ENCODE results near the gene RNFT2.

The RNFT2 gene

GRCh38 chr12:116717466-116718437 is 20.4 kb upstream of the RNFT2 start (continued):
- peak; percentile 82 for TF ChIP-seq PATZ1 (tag by site-specific recombination; IDR thresholded peaks at IDR 0.05)
- no peak for TF ChIP-seq ZNF292 (tag by site-specific recombination; IDR thresholded peaks at IDR 0.05; ENCODE audit: borderline replicate concordance, low read depth)
- TF ChIP-seq PRDM6 (tag by site-specific recombination; IDR thresholded peaks at IDR 0.05): peak; percentile 96
- TF ChIP-seq ZNF704 (tag by site-specific recombination; IDR thresholded peaks at IDR 0.05): no peak
- TF ChIP-seq ZNF660 (tag by site-specific recombination; IDR thresholded peaks at IDR 0.05): peak; percentile 83
- no peak for TF ChIP-seq YY2 (tag by site-specific recombination; IDR thresholded peaks at IDR 0.05)
- TF ChIP-seq PRDM1 (tag by site-specific recombination; IDR thresholded peaks at IDR 0.05): peak; percentile 93
- TF ChIP-seq GLI2 (tag by site-specific recombination; IDR thresholded peaks at IDR 0.05; ENCODE audit: borderline replicate concordance, low read depth): no peak
- 0 out of 2 replicates have a peak, but pooled peaks have one; percentile 77 for TF ChIP-seq BCL11B (tag by site-specific recombination; IDR thresholded peaks at IDR 0.05; ENCODE audit: low read depth)
- no peak for TF ChIP-seq ZNF112 (tag by site-specific recombination; IDR thresholded peaks at IDR 0.05)
- TF ChIP-seq, protein P1, sequence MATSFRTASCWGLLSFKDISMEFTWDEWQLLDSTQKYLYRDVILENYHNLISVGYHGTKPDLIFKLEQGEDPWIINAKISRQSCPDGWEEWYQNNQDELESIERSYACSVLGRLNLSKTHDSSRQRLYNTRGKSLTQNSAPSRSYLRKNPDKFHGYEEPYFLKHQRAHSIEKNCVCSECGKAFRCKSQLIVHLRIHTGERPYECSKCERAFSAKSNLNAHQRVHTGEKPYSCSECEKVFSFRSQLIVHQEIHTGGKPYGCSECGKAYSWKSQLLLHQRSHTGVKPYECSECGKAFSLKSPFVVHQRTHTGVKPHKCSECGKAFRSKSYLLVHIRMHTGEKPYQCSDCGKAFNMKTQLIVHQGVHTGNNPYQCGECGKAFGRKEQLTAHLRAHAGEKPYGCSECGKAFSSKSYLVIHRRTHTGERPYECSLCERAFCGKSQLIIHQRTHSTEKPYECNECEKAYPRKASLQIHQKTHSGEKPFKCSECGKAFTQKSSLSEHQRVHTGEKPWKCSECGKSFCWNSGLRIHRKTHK (tag by site-specific recombination; IDR thresholded peaks at IDR 0.05): no peak
- TF ChIP-seq HOXD13 (CRISPR knock-in tag; IDR thresholded peaks at IDR 0.05; ENCODE audit: borderline replicate concordance): no peak
- TF ChIP-seq ZNF645 (tag by site-specific recombination; IDR thresholded peaks at IDR 0.05): no peak
- TF ChIP-seq ZNF350 (tag by site-specific recombination; IDR thresholded peaks at IDR 0.05): no peak
- TF ChIP-seq ZNF416 (tag by site-specific recombination; IDR thresholded peaks at IDR 0.05): no peak
- no peak for TF ChIP-seq ZNF121 (tag by site-specific recombination; IDR thresholded peaks at IDR 0.05)
- peak; percentile 72 for TF ChIP-seq FEZF1 (tag by site-specific recombination; IDR thresholded peaks at IDR 0.05)
- no peak for TF ChIP-seq ZNF549 (tag by site-specific recombination; IDR thresholded peaks at IDR 0.05)
- no peak for TF ChIP-seq ZNF169 (tag by site-specific recombination; IDR thresholded peaks at IDR 0.05)
- 0 out of 2 replicates have a peak, but pooled peaks have one; percentile 86 for TF ChIP-seq ZNF837 (tag by site-specific recombination; IDR thresholded peaks at IDR 0.05)
- TF ChIP-seq ZNF529 (tag by site-specific recombination; IDR thresholded peaks at IDR 0.05; ENCODE audit: insufficient replicate concordance): no peak
- no peak for TF ChIP-seq ZNF785 (tag by site-specific recombination; IDR thresholded peaks at IDR 0.05)
- TF ChIP-seq, protein P2, sequence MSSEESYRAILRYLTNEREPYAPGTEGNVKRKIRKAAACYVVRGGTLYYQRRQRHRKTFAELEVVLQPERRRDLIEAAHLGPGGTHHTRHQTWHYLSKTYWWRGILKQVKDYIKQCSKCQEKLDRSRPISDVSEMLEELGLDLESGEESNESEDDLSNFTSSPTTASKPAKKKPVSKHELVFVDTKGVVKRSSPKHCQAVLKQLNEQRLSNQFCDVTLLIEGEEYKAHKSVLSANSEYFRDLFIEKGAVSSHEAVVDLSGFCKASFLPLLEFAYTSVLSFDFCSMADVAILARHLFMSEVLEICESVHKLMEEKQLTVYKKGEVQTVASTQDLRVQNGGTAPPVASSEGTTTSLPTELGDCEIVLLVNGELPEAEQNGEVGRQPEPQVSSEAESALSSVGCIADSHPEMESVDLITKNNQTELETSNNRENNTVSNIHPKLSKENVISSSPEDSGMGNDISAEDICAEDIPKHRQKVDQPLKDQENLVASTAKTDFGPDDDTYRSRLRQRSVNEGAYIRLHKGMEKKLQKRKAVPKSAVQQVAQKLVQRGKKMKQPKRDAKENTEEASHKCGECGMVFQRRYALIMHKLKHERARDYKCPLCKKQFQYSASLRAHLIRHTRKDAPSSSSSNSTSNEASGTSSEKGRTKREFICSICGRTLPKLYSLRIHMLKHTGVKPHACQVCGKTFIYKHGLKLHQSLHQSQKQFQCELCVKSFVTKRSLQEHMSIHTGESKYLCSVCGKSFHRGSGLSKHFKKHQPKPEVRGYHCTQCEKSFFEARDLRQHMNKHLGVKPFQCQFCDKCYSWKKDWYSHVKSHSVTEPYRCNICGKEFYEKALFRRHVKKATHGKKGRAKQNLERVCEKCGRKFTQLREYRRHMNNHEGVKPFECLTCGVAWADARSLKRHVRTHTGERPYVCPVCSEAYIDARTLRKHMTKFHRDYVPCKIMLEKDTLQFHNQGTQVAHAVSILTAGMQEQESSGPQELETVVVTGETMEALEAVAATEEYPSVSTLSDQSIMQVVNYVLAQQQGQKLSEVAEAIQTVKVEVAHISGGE (tag by site-specific recombination; conservative IDR thresholded peaks at IDR 0.05; ENCODE audit: low read depth): no peak
- no peak for TF ChIP-seq ZNF585B (tag by site-specific recombination; IDR thresholded peaks at IDR 0.05)
- TF ChIP-seq ZBTB6 (tag by site-specific recombination; IDR thresholded peaks at IDR 0.05): 0 out of 2 replicates have a peak, but pooled peaks have one; percentile 6
